ENCODE measurements around the gene TIMM23B. TPM values are rescaled to one million over a fixed set of nuclear protein-coding genes. Genes with fewer than 3 reads are reported as not detected.
"Not testable (repeated sequence)": the region's sequence is repeated elsewhere in the genome, so short reads cannot be mapped to it uniquely, and the experiment has no call there.

Gene TIMM23B
- polyA plus RNA-seq, 3 donors, result 6.6 to 15.6 (median 6.6) TPM

DNA sequence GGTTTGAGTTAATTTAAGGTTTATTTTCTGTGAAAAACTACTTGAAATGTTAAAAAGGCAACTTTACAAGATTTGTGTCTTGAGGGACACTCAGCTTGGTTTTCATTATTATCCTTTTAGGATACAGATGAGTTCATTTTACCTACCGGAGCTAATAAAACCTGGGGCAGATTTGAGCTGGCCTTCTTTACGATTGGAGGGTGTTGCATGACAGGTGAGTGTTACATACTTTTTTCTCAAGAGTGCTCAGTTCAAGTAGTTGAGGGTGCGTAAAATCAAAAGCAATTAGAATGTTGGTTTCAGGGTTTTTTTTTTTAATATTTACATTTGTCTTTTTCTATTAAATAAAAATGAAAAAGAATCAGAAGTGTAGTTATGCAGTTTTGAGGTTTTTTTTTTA lies 10.2 kb downstream of the TIMM23B start:
- H2AFZ ChIP-seq (ENCODE audit: insufficient read depth, low read depth, low read length, poor library complexity, severe bottlenecking); H3K27ac ChIP-seq (ENCODE audit: low read depth in 1 of 2, low read length in 2 of 2); H3K4me1 ChIP-seq (ENCODE audit: control insufficient read depth in 1 of 2, insufficient read depth in 2 of 2, low read length in 2 of 2); H3K4me2 ChIP-seq (replicated peaks; ENCODE audit: extremely low read depth, low read length, poor library complexity, severe bottlenecking); intact Hi-C loops (cut with micrococcal nuclease); H3K4me3 Mint-ChIP-seq; H3K9me3 ChIP-seq (replicated peaks in 1 of 2; ENCODE audit: control insufficient read depth in 1 of 2, insufficient read depth in 1 of 2, low read length in 2 of 2); H3K9ac ChIP-seq (ENCODE audit: insufficient read depth, low read length, poor library complexity, severe bottlenecking); DNase-seq; H3K27me3 ChIP-seq (ENCODE audit: control insufficient read depth in 2 of 2, insufficient read depth in 2 of 2, low read length in 2 of 2); H4K20me1 ChIP-seq (ENCODE audit: insufficient read depth, low read length); H3K27me3 Mint-ChIP-seq (ENCODE audit: low read depth in 3 of 3); H3K79me2 ChIP-seq (ENCODE audit: insufficient read depth, low read length); H3K27ac Mint-ChIP-seq; H3K4me3 ChIP-seq (replicated peaks in 1 of 3; ENCODE audit: low read depth in 2 of 3, low read length in 3 of 3); H3K9me3 Mint-ChIP-seq; H3K4me1 Mint-ChIP-seq: not testable (repeated sequence)
- WGBS (ENCODE audit: insufficient coverage), result no CpG with 5 or more reads among the region's 3 CpGs
- H3K36me3 Mint-ChIP-seq, result peaks cover 32 to 50% of the 10 kb centered on the region in 2 donors
- peaks cover 7 to 19% of the 10 kb centered on the region in 2 donors for H3K36me3 ChIP-seq (replicated peaks in 1 of 2; ENCODE audit: control insufficient read depth in 1 of 2, insufficient read depth in 2 of 2, low read length in 2 of 2)

DNA sequence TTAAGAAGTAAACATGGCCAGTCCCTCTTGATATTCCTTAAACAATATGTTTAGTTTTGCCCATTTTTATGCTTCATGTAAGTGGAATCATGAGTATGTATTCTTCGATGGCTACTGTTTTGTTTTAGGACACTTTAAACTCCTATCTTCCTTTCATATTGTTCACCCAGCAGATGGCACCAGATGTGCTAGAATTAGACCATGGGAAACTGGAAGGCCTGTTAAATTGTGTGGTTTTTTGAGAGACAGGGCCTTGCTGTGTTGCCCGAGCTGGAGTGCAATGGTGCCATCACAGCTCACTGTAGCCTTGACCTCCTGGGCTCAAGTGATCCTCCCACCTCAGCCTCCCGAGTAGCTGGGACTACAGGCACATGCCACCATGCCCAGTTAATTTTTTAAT lies 11.3 kb downstream of the TIMM23B start:
- H3K4me2 ChIP-seq (replicated peaks; ENCODE audit: extremely low read depth, low read length, poor library complexity, severe bottlenecking); H4K20me1 ChIP-seq (ENCODE audit: insufficient read depth, low read length); H3K9me3 Mint-ChIP-seq; H3K9me3 ChIP-seq (replicated peaks in 1 of 2; ENCODE audit: control insufficient read depth in 1 of 2, insufficient read depth in 1 of 2, low read length in 2 of 2); H3K27ac ChIP-seq (ENCODE audit: low read depth in 1 of 2, low read length in 2 of 2); H3K27me3 Mint-ChIP-seq (ENCODE audit: low read depth in 3 of 3); intact Hi-C loops (cut with micrococcal nuclease); H3K4me1 Mint-ChIP-seq; H3K4me3 ChIP-seq (replicated peaks in 1 of 3; ENCODE audit: low read depth in 2 of 3, low read length in 3 of 3); H3K27me3 ChIP-seq (ENCODE audit: control insufficient read depth in 2 of 2, insufficient read depth in 2 of 2, low read length in 2 of 2); H3K4me3 Mint-ChIP-seq; H3K79me2 ChIP-seq (ENCODE audit: insufficient read depth, low read length); DNase-seq; H3K9ac ChIP-seq (ENCODE audit: insufficient read depth, low read length, poor library complexity, severe bottlenecking); H2AFZ ChIP-seq (ENCODE audit: insufficient read depth, low read depth, low read length, poor library complexity, severe bottlenecking); H3K4me1 ChIP-seq (ENCODE audit: control insufficient read depth in 1 of 2, insufficient read depth in 2 of 2, low read length in 2 of 2): not testable (repeated sequence)
- H3K36me3 Mint-ChIP-seq, result peaks cover 33 to 52% of the 10 kb centered on the region in 2 donors
- no CpG with 5 or more reads among the region's 3 CpGs for WGBS (ENCODE audit: insufficient coverage)
- H3K27ac Mint-ChIP-seq, result peak overlapping the region in 1 of 7 donors; percentile 6
- peaks cover 11 to 26% of the 10 kb centered on the region in 2 donors for H3K36me3 ChIP-seq (replicated peaks in 1 of 2; ENCODE audit: control insufficient read depth in 1 of 2, insufficient read depth in 2 of 2, low read length in 2 of 2)

DNA sequence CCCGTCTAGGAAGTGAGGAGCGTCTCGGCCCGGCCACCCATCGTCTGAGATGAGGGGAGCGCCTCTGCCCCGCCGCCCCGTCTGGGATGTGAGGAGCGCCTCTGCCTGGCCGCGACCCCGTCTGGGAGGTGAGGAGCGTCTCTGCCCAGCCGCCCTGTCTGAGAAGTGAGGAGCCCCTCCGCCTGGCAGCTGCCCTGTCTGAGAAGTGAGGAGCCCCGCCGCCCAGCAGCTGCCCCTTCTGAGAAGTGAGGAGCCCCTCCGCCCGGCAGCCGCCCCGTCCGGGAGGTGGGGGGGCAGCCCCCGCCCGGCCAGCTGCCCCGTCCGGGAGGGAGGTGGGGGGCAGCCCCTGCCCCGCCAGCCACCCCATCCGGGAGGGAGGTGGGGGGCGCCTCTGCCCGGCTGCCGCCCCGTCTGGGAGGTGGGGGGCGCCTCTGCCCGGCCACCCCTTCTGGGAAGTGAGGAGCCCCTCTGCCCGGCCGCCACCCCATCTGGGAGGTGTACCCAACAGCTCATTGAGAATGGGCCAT lies 28.5 kb downstream of the TIMM23B start:
- H3K27ac ChIP-seq (ENCODE audit: low read depth in 1 of 2, low read length in 2 of 2); H3K27me3 Mint-ChIP-seq (ENCODE audit: low read depth in 3 of 3); H4K20me1 ChIP-seq (ENCODE audit: insufficient read depth, low read length); H3K9me3 Mint-ChIP-seq; H3K27me3 ChIP-seq (ENCODE audit: control insufficient read depth in 2 of 2, insufficient read depth in 2 of 2, low read length in 2 of 2); DNase-seq; H2AFZ ChIP-seq (ENCODE audit: insufficient read depth, low read depth, low read length, poor library complexity, severe bottlenecking); H3K27ac Mint-ChIP-seq; H3K79me2 ChIP-seq (ENCODE audit: insufficient read depth, low read length); H3K36me3 ChIP-seq (replicated peaks in 1 of 2; ENCODE audit: control insufficient read depth in 1 of 2, insufficient read depth in 2 of 2, low read length in 2 of 2); H3K4me1 Mint-ChIP-seq; H3K4me1 ChIP-seq (ENCODE audit: control insufficient read depth in 1 of 2, insufficient read depth in 2 of 2, low read length in 2 of 2); H3K9me3 ChIP-seq (replicated peaks in 1 of 2; ENCODE audit: control insufficient read depth in 1 of 2, insufficient read depth in 1 of 2, low read length in 2 of 2); H3K4me3 ChIP-seq (replicated peaks in 1 of 3; ENCODE audit: low read depth in 2 of 3, low read length in 3 of 3); H3K9ac ChIP-seq (ENCODE audit: insufficient read depth, low read length, poor library complexity, severe bottlenecking); intact Hi-C loops (cut with micrococcal nuclease); H3K4me3 Mint-ChIP-seq; H3K4me2 ChIP-seq (replicated peaks; ENCODE audit: extremely low read depth, low read length, poor library complexity, severe bottlenecking): not testable (repeated sequence)
- peaks cover 18 to 26% of the 10 kb centered on the region in 2 donors for H3K36me3 Mint-ChIP-seq
- 98% methylated on average over 7 of the region's 37 CpGs for WGBS (ENCODE audit: insufficient coverage)

DNA sequence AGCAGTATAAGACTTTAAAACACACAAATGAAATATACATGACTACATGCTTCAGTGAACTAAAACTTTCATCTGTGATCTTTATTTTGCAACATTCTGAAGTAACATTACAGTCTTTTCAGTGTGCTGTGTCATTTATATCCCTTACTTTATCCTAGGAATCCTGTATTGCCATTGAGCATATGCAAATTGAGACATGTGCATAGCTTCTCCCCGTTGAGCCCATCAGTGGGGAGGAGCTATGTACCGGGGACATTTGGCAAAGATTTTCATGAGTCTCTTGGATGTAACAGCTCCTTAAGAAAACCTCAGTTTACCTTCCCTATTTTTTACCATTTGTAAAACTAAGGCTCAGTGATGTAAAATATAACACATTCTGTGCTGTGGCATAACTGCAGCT lies 29.6 kb downstream of the TIMM23B start:
- H3K4me3 Mint-ChIP-seq; DNase-seq; H3K4me1 ChIP-seq (ENCODE audit: control insufficient read depth in 1 of 2, insufficient read depth in 2 of 2, low read length in 2 of 2); H3K36me3 ChIP-seq (replicated peaks in 1 of 2; ENCODE audit: control insufficient read depth in 1 of 2, insufficient read depth in 2 of 2, low read length in 2 of 2); H3K4me2 ChIP-seq (replicated peaks; ENCODE audit: extremely low read depth, low read length, poor library complexity, severe bottlenecking); H3K27ac Mint-ChIP-seq; H4K20me1 ChIP-seq (ENCODE audit: insufficient read depth, low read length); intact Hi-C loops (cut with micrococcal nuclease); H3K9me3 Mint-ChIP-seq; H3K79me2 ChIP-seq (ENCODE audit: insufficient read depth, low read length); H3K27ac ChIP-seq (ENCODE audit: low read depth in 1 of 2, low read length in 2 of 2); H2AFZ ChIP-seq (ENCODE audit: insufficient read depth, low read depth, low read length, poor library complexity, severe bottlenecking); H3K27me3 Mint-ChIP-seq (ENCODE audit: low read depth in 3 of 3); H3K4me1 Mint-ChIP-seq; H3K27me3 ChIP-seq (ENCODE audit: control insufficient read depth in 2 of 2, insufficient read depth in 2 of 2, low read length in 2 of 2); H3K4me3 ChIP-seq (replicated peaks in 1 of 3; ENCODE audit: low read depth in 2 of 3, low read length in 3 of 3); H3K9ac ChIP-seq (ENCODE audit: insufficient read depth, low read length, poor library complexity, severe bottlenecking); H3K9me3 ChIP-seq (replicated peaks in 1 of 2; ENCODE audit: control insufficient read depth in 1 of 2, insufficient read depth in 1 of 2, low read length in 2 of 2): not testable (repeated sequence)
- no CpG with 5 or more reads among the region's 2 CpGs for WGBS (ENCODE audit: insufficient coverage)
- peaks cover 22 to 27% of the 10 kb centered on the region in 2 donors for H3K36me3 Mint-ChIP-seq
